Right atrium auricular region (tissue), 2 donors: ENCODE results near the gene CBFA2T3. TPM values are rescaled to one million over a fixed set of nuclear protein-coding genes. Genes with fewer than 3 reads are reported as not detected.

ENCODE experiments used
- DNase-seq: peaks from one replicate; pipeline ENCODE4 v3.0.0-alpha.2; 2019; ENCODE audit warnings: low spot score
- H3K27ac ChIP-seq, 2 donors: fragments of 200-600 bp; sonication (generic); 1 replicate in 1 of 2; 2 replicates in 1 of 2; pipeline ENCODE4 v1.5.1; 2016 to 2019
- H3K27me3 ChIP-seq, 2 donors: fragments of 200-600 bp; sonication (generic); one replicate each; pipeline versions ENCODE4 v1.5.1 to v1.6.0; 2017 to 2019
- H3K36me3 ChIP-seq: fragments of 200-600 bp; sonication (generic); one replicate; pipeline ENCODE4 v1.5.1; 2016
- H3K4me1 ChIP-seq, 2 donors: fragments of 200-600 bp; sonication (generic); one replicate each; pipeline versions ENCODE4 v1.5.1 to v1.6.0; 2017 to 2019
- H3K4me3 ChIP-seq, 2 donors: fragments of 200-600 bp; sonication (generic); 1 replicate in 1 of 2; 2 replicates in 1 of 2; pipeline ENCODE4 v1.5.1; 2017 to 2019; ENCODE audit warnings: mild to moderate bottlenecking in 1 of 2, moderate library complexity in 1 of 2
- H3K9me3 ChIP-seq, 2 donors: fragments of 200-600 bp; sonication (generic); one replicate each; pipeline ENCODE4 v1.5.1; 2019
- total RNA-seq, 2 donors: library from RNA; depleted of rRNA; stranded (reverse); fragments of >200 nt; gene quantifications; one replicate each; pipeline ENCODE4 v1.1.0, GENCODE V29; 2016
- TF ChIP-seq, protein P1 (sequence below), 2 donors: fragments of 200-600 bp; sonication (generic); IDR thresholded peaks; one replicate each; pipeline ENCODE4 v1.5.1; 2019; ENCODE audit warnings: antibody characterized with exemption in 2 of 2

CBFA2T3 gene
- total RNA-seq, 2 donors from 2014 or later: 1.1 to 2.6 TPM

DNA sequence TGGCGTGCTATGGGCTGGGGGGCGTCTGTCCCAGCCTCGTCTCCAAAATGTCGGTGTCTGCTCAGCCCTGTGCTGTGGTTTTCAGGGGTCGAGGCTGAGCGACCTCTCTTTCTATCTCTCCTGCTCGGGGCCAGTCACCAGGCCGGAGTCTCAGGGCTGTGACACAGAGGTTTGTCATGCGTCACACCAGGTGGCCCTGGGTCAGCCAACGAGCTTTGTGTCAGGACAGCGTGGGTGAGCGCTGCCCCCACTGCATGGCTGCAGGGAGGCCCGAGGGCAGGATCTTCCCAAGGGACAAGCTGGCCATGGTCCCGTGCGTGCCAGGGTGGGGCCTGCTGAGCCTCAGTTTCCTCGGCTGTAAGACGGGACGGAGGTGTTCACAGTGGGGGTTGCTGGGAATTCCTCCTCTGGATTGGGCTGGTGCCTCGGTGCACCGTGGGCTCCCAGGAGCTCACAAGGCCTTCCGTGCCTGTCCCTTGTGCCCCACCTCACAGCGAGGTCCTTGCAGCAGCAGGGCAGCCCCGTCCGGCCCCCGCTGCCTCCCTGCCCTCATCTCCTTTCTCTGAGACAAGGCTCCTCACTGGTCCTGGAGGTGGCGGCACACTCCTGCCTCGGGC lies 50.5 kb downstream of the CBFA2T3 start:
- Histone ChIP-seq H3K9me3 (no peaks in the 10 kb centered on the region), H3K27me3 (no peaks in the 10 kb centered on the region), H3K27ac (no peak overlapping the region), H3K36me3 (no peaks in the 10 kb centered on the region), H3K4me3 (no peak overlapping the region), H3K4me1 (peaks cover 0 to 53% of the 10 kb centered on the region in 2 donors)
- no peak for DNase-seq
- TF ChIP-seq, protein P1, sequence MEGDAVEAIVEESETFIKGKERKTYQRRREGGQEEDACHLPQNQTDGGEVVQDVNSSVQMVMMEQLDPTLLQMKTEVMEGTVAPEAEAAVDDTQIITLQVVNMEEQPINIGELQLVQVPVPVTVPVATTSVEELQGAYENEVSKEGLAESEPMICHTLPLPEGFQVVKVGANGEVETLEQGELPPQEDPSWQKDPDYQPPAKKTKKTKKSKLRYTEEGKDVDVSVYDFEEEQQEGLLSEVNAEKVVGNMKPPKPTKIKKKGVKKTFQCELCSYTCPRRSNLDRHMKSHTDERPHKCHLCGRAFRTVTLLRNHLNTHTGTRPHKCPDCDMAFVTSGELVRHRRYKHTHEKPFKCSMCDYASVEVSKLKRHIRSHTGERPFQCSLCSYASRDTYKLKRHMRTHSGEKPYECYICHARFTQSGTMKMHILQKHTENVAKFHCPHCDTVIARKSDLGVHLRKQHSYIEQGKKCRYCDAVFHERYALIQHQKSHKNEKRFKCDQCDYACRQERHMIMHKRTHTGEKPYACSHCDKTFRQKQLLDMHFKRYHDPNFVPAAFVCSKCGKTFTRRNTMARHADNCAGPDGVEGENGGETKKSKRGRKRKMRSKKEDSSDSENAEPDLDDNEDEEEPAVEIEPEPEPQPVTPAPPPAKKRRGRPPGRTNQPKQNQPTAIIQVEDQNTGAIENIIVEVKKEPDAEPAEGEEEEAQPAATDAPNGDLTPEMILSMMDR (IDR thresholded peaks at IDR 0.05): no peak

DNA sequence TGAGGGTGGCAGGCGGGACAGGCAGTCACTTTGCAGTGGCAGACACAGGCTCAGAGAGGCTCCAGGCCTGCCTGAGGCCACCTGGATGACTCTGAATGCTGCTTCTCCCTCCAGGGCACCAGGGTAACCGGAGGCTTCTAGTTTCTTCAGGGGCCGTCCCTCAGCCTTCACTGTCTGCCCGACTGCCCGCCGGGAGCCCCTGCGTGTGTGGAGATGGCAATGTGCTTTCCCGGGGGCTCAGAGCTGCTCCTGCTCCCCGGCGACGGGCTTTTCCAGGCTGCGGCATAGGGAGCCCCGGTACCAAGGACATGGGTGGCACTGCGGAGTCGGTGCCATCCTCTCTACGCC lies 51.5 kb downstream of the CBFA2T3 start:
- no peak for DNase-seq
- Histone ChIP-seq H3K4me1 (peaks cover 0 to 62% of the 10 kb centered on the region in 2 donors), H3K27ac (no peak overlapping the region), H3K9me3 (no peaks in the 10 kb centered on the region), H3K4me3 (no peak overlapping the region), H3K36me3 (no peaks in the 10 kb centered on the region), H3K27me3 (no peaks in the 10 kb centered on the region)
- TF ChIP-seq, protein P1 (IDR thresholded peaks at IDR 0.05): no peak

DNA sequence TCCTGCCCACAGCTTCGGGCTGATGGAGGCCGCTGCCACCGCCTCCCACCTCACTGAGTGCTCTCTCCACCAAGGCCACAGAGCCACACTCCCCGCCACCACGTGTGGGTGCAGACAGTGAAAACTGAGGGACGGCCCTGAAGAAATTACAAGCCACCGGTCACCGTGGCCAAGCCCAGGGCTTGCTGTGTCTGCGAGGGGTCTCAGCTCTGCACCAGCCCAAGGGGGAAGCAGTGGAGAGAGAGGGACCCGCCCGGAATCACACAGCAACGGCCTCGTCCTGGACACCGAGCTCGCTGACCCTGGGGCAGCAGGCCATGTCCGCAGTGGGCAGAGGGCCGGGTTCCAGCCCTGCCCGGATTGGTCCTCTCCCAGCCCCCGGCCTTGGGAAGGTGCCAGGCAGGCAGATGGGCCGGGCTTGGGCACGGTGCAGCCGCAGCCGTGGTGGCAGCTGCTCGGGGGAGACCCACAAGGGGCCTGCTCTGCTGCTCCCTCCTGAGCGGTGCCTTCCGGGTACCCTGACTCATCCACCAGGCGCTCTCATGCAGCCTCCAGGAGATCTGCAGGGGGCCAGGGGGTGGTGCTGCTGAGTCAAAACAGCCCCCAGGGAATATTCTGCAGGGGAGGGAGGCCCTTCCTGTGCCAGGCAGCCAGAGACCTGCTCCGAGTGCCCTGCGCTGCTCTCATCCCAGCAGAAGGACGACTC lies 52.0 kb downstream of the CBFA2T3 start:
- Histone ChIP-seq H3K4me1 (peaks cover 0 to 68% of the 10 kb centered on the region in 2 donors), H3K9me3 (no peaks in the 10 kb centered on the region), H3K27ac (peak overlapping the region in 1 of 2 donors; percentile 47), H3K4me3 (no peak overlapping the region), H3K36me3 (no peaks in the 10 kb centered on the region), H3K27me3 (no peaks in the 10 kb centered on the region)
- TF ChIP-seq, protein P1 (IDR thresholded peaks at IDR 0.05): peak in 1 of 2 donors; percentile 36
- peak; percentile 66 for DNase-seq

DNA sequence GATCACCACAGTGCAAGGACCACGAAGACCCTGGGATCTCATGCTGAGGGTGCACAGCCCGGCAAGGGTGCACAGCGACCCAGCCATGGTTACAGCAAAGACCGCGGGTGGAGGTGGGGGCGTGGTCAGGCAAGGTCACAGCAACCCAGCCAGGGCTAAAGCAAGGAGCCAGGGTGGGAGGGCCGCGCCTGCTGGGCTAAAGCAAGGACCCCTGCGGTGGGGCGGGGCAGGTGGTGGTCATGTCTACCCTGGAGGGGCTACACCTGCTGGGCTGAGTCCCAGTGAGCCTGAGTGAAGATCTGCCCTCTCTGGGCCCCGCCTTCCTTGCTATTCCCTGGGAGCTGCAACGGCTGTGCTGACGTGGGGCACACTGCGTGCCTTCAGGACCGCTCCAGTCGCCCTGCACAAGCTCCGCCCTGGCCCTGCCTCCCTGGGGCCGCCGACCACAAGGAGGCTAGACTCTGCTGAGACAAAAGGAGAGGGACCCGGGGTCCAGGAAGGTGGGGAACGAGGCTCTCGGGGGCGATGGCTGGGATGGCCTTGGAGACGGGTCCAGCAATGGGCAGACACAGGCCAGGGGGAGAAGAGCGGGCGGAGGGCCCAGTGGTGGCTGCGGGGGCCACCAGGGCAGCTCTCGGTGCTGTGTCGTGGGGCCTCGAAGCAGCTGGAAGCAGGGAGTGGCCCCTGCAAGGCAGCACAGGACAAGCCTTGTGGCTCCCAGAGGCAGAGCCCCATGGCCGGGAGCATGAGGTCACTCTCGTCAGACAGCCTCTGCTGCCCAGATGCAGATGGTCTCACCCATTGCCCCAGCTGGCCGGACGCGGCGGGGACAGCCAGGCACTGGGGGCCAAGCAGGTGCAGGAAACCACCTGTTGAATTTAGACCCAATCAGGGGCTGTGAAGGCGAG lies 52.8 kb downstream of the CBFA2T3 start:
- TF ChIP-seq, protein P1 (IDR thresholded peaks at IDR 0.05): no peak
- H3K36me3 ChIP-seq: no peaks in the 10 kb centered on the region
- H3K4me1 ChIP-seq: peaks cover 0 to 70% of the 10 kb centered on the region in 2 donors
- no peak for DNase-seq
- no peak overlapping the region for H3K4me3 ChIP-seq
- H3K9me3 ChIP-seq: no peaks in the 10 kb centered on the region
- no peak overlapping the region for H3K27ac ChIP-seq
- H3K27me3 ChIP-seq: no peaks in the 10 kb centered on the region

DNA sequence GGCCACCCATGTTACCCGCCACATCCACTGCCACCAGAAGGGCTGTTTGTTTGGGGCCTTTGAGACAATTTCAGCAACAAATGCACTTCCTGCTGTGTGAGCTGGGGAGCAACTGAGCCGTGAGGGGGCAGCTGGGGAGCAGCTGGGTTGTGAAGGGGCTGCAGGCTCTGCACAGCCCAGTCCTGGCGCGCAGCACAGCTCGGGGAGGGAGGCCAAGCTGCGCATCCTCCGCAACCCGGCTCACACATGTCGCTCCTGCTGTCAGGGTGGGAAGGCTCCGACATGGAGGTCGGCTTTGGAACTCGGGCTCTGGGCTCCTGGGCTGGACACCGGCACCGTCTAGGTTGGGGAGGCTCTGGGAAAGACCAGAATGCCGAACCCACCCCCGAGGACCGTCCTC lies 53.6 kb downstream of the CBFA2T3 start:
- H3K4me1 ChIP-seq: peaks cover 0 to 70% of the 10 kb centered on the region in 2 donors

More for the DNA sequence above, 53.6 kb downstream of the CBFA2T3 start:
- H3K27ac ChIP-seq: no peak overlapping the region
- no peaks in the 10 kb centered on the region for H3K36me3 ChIP-seq
- DNase-seq: no peak
- H3K9me3 ChIP-seq: no peaks in the 10 kb centered on the region
- H3K27me3 ChIP-seq: no peaks in the 10 kb centered on the region
- H3K4me3 ChIP-seq: no peak overlapping the region
- TF ChIP-seq, protein P1 (IDR thresholded peaks at IDR 0.05): no peak
